Body of pancreas (tissue), 4 donors: ENCODE results near the gene CMTM4.

Experiments
- POLR2A ChIP-seq, 3 donors: fragments of 450-650 bp; IDR thresholded peaks; one replicate each; pipeline ENCODE4 v1.6.1; 2016; ENCODE audit warnings: antibody characterized with exemption in 3 of 3, mild to moderate bottlenecking in 2 of 3
- TF ChIP-seq, protein P1 (sequence below), 7 experiments: fragments of 450-650 bp in 4 of 7; fragments of 200-600 bp in 3 of 7; sonication (generic) in 3 of 7; IDR thresholded peaks; one replicate each; pipeline ENCODE4 v1.5.1; 2016 to 2019; ENCODE audit warnings: antibody characterized with exemption in 7 of 7

GRCh38 chr16:66653581-66654350 lies 42.8 kb downstream of the CMTM4 start:
- TF ChIP-seq POLR2A (IDR thresholded peaks at IDR 0.05), result no peak
- TF ChIP-seq, protein P1, sequence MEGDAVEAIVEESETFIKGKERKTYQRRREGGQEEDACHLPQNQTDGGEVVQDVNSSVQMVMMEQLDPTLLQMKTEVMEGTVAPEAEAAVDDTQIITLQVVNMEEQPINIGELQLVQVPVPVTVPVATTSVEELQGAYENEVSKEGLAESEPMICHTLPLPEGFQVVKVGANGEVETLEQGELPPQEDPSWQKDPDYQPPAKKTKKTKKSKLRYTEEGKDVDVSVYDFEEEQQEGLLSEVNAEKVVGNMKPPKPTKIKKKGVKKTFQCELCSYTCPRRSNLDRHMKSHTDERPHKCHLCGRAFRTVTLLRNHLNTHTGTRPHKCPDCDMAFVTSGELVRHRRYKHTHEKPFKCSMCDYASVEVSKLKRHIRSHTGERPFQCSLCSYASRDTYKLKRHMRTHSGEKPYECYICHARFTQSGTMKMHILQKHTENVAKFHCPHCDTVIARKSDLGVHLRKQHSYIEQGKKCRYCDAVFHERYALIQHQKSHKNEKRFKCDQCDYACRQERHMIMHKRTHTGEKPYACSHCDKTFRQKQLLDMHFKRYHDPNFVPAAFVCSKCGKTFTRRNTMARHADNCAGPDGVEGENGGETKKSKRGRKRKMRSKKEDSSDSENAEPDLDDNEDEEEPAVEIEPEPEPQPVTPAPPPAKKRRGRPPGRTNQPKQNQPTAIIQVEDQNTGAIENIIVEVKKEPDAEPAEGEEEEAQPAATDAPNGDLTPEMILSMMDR (IDR thresholded peaks at IDR 0.05), result no peak
